Measurements from ENCODE around the gene ARL6IP4.
A peak's percentile ranks its signal among the peaks of the same experiment; 100 is the strongest.
"Not testable (repeated sequence)": the region's sequence is repeated elsewhere in the genome, so short reads cannot be mapped to it uniquely, and the experiment has no call there.

Gene ARL6IP4

DNA sequence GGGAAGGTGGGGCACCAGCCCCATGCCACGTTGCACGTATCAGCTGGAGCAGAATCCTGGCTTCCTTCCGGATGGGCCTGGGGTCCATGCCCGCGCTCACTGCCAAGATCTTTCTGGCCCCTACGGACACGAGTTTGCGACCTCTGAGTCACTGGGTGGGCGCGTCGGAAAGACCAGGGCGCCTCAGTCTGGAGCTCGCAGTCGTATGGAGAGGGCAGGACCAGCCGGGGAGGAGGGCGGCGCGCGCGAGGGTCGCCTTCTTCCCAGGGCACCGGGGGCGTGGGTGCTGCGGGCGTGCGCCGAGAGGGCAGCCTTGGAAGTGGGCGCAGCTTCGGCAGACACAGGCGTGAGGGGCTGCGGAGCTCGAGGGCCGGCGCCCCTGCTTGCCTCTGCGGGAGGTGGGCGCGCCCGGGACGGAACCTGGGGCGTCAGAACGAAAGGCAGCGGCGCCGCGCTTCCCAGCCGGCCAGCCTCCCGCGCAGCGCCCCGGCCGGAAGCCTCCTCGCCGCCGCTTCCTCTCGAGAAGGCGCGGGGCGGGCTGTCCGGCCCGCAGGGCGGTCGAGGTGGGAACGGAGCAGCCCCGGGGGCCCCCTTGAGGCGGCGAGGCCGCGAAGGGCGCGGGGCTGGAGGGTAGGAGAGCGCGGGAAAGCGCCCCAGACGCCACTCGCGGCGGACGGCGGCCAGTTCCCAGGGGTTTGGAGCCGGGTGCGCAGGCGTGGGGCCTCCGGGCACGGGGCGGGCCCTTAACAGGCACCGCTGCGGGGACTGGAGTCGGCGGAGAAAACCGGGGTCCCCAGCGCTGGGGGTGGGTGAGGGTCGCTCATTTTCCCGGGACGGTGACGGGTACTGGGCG lies at the start of gene ARL6IP4:
Gene ARL6IP4, plus strand, starts transcription at position 499 of the 853 bp plus-strand sequence. CDS start 459 bp downstream, outside the sequence.
- DNase-seq, result peak in 48 of 58 donors; percentile 14 to 80 (median 54)

DNA sequence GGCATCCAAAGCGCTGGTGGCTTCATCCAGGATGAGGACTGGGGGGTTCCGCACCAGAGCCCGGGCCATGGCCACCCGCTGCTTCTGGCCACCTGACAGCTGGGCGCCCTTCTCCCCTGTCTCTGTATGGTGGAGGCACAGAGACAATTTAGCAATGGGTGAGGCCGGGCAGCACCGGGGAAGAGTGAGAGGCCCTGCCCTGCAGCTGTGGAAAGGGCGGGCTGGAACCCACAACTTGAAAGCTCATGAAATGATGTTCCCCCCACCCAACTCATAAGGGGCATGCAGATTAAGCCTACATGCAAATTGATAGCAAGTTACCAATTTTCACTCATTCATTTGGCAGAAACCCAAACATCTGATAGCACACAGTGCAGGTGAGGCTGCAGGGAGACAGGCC lies 48.3 kb upstream of the ARL6IP4 start:
- DNase-seq, result no peak

DNA sequence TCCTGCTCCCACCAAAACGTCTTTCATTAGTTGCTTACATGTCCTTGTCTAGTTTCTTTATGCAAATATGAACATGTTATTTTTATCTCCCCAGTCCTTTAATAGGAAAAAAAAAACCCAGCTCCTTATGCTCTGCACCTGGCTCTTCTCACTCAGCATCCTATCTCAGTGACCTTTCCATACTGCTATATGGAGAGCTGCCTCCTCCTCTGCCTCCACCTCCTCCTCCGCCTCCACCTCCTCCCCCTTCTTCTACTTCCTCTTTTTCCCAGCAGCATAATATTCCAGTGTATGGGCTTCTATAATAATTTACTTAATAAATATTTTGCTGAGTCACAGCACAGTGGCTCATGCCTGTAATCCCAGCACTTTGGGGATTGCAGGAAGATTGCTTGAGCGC lies 45.8 kb upstream of the ARL6IP4 start:
- no peak for DNase-seq

GRCh38 chr12:122935318-122935717 lies 45.2 kb upstream of the ARL6IP4 start:
- no peak for DNase-seq

- DNase-seq, result no peak
These were observed 42.8 kb upstream of the ARL6IP4 start for GRCh38 chr12:122937622-122938091.

- peak in 1 of 58 donors; percentile 10 for DNase-seq
These were observed 41.4 kb upstream of the ARL6IP4 start for GRCh38 chr12:122939125-122939524.

- DNase-seq, result not testable (repeated sequence)
These were observed 39.1 kb upstream of the ARL6IP4 start for GRCh38 chr12:122941351-122941750.

GRCh38 chr12:122942637-122943036 lies 37.8 kb upstream of the ARL6IP4 start:
- no peak for DNase-seq

GRCh38 chr12:122943196-122943595 lies 37.3 kb upstream of the ARL6IP4 start:
- DNase-seq, result peak in 9 of 58 donors; percentile 7 to 59 (median 29)

- DNase-seq, result peak in 53 of 58 donors; percentile 36 to 91 (median 74)
These were observed 35.6 kb upstream of the ARL6IP4 start for GRCh38 chr12:122944605-122945592.

DNA sequence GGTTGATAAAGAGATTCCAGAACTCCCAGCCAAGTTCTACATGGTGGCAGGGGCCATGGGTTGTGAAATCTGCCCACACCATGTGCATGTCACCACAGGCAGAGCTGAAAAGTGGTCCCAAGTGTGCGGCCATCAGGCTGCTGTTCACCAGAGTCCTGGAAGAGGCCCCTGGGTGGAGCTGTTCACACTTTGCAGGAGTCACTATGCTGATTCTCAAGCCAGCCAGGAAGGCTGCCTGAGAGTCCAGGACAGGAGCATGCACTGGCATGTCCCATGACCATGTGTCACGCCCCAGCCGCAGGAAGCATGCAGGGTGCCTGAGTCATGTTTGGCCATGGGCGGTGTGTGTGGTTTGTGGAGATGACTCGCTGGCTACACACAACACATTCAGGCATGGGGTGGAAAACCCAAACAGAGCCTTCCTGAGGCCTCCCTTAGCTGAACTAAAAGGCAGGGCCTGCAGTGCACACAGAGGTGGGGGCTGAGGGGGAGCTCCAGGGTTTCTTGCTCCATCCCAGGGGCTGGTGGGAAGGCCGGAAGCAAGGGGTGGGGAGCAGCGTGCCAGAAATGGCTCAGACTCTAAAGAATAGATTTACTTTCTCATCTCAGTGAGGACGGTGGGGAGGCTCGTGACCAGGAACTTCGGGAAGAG lies 33.7 kb upstream of the ARL6IP4 start:
- DNase-seq, result peak in 9 of 58 donors; percentile 17 to 72 (median 29)

DNA sequence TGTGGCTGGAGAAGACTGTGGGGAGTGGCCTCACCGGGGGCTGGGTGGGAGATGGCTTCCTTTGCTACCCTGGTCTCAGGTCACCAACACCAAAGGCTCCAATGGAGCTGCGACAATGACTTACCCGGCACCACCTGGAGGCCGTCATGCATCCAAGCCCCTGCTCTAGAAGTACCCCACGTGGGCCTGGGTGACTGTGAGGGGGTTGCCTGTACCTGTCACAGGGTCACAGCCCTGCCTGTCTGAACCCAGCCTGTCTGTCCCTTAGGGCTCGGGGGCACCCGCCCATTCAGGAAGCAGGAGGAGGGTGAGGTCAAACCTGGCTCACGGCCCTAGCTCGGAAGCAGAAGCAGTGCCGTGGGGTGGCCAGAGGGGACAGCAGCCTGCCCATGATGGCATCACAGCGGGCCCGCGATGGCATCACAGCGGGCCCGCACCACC lies 33.1 kb upstream of the ARL6IP4 start:
- DNase-seq, result peak in 3 of 58 donors; percentile 23 to 29 (median 23)

DNA sequence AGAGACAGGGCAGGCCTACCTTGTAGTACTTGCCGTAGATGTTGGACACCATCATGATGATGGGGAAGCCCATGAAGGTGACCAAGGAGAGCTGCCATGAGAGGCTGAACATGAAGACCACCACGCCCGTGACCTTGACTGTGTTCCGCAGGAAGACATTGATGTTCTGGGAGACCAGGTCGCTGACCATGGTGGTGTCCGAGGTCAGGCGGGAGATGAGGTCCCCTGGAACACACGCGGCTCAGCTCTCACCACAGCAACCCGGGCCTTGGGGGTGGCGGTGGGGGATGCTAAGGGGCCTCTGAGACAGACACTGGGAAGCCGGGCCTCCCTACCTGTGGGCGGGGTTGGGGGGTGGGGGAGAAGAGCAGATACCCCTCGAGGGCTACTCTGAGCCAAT lies 31.9 kb upstream of the ARL6IP4 start:
- no peak for DNase-seq

DNA sequence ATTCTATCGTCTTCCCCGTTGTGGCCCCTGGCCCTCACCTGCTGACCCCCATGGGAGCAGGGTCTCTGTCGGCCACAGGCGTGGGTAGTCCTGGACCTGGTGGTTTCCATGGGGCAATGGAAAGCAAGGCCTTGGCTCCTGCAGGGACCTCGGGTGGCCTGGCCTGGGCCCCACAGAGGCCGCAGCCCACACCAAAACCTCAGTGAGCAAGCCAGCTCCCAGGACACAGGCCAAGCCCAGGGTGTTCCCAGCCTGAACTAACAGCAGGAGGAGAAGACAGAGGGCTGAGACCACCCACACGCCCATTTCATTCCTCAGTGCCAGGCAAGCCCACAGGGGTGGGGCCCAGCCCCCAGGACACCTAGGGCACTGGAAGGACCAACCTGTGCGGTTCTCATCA lies 31.1 kb upstream of the ARL6IP4 start:
- DNase-seq, result peak in 12 of 58 donors; percentile 5 to 65 (median 24)

DNA sequence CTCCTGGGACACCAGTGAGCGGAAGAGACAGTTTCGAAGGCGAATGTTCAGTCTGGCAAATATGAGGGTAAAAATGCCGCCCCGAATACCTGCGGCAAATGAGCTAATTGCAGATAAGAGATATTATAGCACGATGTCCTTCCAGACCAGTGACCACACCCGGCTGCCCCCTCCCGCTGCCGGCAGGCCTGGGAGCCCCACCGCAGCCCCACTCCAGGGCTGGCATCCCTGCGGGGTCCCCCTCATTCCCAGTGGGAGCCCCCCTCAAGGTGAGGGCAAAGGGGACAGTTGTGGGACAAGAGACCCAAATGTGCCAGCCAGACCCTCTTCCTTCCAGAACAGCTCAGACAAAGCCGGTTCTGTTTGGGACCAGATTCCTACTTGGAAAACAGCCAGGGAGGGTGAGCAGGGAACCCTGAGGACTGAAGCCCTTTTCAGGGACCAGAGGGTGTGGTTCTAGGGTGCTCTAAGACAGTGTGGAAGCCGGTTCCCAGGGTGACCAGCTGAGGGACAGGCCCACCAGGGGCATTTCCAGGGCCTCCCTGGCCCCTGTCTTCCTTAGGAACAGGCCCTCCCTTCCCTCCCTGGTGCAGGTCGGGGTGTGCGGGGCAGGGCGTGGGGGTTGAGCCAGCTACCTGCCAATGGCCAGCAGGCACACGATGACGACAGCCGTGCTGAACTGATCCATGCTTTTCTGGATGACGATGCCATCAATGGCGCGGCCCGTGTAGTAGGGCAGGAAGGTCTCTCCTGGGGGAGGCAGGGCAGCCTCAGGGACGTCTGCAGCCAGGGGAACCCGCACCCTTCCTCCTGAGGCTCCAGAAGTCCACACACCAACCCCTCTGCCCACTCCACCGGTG lies 30.4 kb upstream of the ARL6IP4 start:
- peak in 2 of 58 donors; percentile 11 to 37 for DNase-seq

DNA sequence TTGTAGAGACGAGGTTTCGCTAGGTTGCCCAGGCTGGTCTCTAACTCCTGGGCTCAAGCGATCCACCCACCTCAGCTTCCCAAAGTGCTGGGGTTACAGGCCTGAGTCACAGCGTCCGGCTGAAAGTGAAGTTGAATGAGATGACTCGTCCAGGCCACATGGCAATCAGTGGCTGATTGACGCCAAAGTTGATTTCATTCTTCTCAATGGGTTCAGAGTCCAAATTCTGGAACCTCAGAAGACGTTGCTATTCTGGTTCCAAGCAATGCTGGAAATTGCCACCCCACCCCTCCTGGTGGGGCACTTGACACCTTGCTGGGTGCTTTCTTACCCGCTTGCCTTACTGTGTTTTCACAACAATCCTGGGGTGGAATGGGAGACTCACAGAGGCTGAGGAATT lies 29.1 kb upstream of the ARL6IP4 start:
- no peak for DNase-seq

- peak in 54 of 58 donors; percentile 12 to 83 (median 60) for DNase-seq
These were observed 28.2 kb upstream of the ARL6IP4 start for GRCh38 chr12:122951979-122952892.

DNA sequence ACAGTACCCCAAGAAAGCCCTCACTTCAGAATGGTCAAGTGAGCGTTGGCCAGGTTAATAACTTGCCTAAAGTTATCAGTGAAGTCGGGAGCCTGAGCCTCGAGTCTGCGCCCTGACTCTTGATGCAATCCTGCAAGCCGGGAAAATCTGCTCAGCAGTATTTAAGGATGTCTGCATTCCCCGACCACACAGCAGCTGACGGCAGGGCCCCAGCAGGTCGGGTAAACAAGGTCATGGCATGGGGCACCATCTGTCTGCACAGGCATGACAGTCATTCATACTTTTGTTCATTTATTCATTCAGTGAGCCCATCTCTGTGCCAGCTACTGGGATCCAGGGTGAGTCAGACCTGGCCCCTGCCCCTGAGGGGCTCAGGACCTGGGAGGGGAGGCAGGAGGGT lies 25.3 kb upstream of the ARL6IP4 start:
- DNase-seq, result no peak

DNA sequence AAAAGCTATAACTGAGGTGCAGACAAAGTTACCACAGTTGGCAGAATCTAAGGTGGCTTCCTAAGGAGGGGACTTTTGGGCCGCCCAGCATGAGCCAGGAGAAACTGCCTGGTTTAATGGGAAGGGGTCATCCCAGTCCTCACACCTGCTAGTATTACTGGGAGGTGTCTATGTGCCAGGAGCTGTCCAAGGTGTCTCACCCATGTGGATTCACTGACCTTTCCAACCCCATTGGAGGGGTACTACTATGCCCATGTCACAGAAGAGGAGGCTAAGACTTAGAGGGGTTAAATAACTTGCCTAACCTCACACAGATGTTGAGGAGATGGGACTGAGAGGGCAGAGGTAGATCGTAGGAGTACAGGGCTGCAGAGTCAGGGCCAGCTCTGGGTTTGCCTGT lies 24.4 kb upstream of the ARL6IP4 start:
- no peak for DNase-seq
